NB4 (cell line): ENCODE measurements around the gene TOP3B.

ENCODE experiments used
- DNase-seq: peaks from one replicate; pipeline ENCODE4 v3.0.0; 2010; ENCODE audit warnings: low read depth
- H3K4me3 ChIP-seq: one replicate; pipeline ENCODE4 v1.5.1; 2011; ENCODE audit warnings: mild to moderate bottlenecking, low read depth, low read length, moderate library complexity
- MAX ChIP-seq: IDR thresholded peaks from 2 replicates; pipeline ENCODE4 v1.6.1; 2011; ENCODE audit warnings: low read depth, low read length
- MYC ChIP-seq: IDR thresholded peaks from 2 replicates; pipeline ENCODE4 v1.6.1; 2011; ENCODE audit warnings: low read depth, low read length
- POLR2A ChIP-seq: IDR thresholded peaks from 2 replicates; pipeline ENCODE4 v1.6.1; 2011; ENCODE audit warnings: mild to moderate bottlenecking; ENCODE audit not compliant: insufficient read length; ENCODE audit errors: extremely low read depth
- TF ChIP-seq, protein P1 (sequence below): IDR thresholded peaks from one replicate; pipeline ENCODE4 v1.5.1; 2012; ENCODE audit warnings: low read depth, low read length

The TOP3B gene

GRCh38 chr22:21980547-21980946, 2.0 kb downstream of the TOP3B start:
- TF ChIP-seq MYC (no peak), MAX (no peak), POLR2A (no peak)
- TF ChIP-seq, protein P1, sequence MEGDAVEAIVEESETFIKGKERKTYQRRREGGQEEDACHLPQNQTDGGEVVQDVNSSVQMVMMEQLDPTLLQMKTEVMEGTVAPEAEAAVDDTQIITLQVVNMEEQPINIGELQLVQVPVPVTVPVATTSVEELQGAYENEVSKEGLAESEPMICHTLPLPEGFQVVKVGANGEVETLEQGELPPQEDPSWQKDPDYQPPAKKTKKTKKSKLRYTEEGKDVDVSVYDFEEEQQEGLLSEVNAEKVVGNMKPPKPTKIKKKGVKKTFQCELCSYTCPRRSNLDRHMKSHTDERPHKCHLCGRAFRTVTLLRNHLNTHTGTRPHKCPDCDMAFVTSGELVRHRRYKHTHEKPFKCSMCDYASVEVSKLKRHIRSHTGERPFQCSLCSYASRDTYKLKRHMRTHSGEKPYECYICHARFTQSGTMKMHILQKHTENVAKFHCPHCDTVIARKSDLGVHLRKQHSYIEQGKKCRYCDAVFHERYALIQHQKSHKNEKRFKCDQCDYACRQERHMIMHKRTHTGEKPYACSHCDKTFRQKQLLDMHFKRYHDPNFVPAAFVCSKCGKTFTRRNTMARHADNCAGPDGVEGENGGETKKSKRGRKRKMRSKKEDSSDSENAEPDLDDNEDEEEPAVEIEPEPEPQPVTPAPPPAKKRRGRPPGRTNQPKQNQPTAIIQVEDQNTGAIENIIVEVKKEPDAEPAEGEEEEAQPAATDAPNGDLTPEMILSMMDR = no peak
- no peak for DNase-seq
- H3K4me3 ChIP-seq = no peak overlapping the region

DNA sequence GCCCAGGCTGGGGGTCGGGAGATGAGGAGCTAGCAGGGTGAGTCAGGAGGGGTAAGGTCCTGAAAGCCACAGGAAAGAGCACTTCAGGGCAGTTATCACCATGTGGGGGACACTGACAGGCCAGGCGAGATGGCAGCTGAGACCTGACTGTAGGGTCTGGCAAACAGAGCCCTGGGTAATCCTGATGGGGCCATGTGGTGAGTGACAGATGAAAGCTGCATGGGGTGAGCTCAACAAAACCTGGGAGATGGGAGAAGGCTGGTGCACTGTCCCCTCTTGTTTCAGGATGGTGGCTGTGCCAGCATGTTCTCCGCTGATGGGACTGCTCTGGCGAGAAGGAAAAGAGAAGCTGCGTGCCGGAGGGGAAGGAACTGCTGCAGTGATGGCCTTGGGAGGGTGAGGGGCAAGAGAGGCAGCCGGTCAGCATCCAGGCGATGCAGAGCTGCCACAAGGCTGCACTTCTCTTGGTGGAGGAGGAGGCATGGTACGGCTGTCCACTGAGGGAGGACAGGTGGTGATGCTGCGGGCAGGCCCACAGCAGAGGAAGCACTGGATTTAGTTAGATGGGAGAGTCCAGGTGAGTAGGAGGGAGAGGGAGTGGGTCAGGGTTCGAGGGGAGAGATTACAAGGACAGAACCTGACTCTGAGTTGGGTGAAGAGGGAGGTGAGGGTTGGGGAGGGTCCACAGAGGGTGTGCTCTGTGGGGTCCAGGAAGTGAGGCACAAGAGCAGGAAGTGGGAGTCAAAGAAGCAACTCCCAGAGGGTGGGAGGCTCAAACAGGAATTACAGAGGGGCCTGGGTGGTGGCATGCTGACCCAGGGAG, 3.8 kb downstream of the TOP3B start:
- no peak overlapping the region for H3K4me3 ChIP-seq
- no peak for DNase-seq
- TF ChIP-seq MAX = no peak
- TF ChIP-seq, protein P1 = no peak
- no peak for TF ChIP-seq POLR2A
- no peak for TF ChIP-seq MYC

DNA sequence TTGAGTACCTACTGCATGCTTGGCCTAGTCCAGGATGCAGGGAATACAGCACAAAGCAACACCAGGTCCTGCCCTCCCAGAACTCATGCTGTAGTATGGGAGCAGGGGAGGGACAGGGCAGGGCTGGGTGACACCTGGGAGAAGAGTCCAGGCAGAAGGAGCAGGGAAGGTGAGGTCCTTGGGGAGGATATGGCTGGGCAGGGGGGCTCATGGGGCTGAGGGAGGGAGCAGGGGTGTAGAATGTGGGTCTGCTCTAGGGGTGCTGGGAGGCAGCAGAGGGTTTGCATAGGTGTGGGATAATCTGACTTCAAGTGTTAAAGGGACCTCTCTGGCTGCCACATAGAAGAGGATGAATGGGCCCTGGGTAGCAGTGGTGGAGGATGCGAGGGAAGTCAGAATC, 4.8 kb downstream of the TOP3B start:
- H3K4me3 ChIP-seq = no peak overlapping the region
- DNase-seq = no peak
- TF ChIP-seq, protein P1 = no peak
- no peak for TF ChIP-seq POLR2A
- TF ChIP-seq MAX = no peak
- TF ChIP-seq MYC = no peak

DNA sequence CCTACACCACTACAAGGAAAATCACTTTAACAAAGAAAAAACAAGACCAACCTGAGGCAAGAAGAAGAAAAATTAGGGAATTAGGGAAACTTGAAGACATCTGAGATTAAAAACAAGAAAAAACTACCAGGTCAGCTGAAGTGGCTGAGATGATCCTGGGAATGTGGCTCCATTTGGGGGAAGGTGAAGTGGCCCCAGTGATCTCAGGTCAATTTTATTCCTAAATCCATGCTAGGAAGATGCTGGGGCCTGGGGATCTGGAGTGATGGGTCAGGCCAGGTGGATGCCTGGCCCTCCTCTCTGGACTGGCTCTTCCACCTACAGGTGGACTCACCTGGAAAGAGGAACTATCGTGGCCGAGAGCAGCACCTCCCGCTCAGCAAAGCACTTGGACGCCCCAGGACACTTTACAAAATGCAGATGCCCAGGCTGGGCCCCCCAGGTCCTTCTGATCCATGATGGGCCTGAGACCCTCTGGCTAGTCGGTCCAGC, 6.7 kb downstream of the TOP3B start:
- no peak for DNase-seq
- H3K4me3 ChIP-seq = no peak overlapping the region
- TF ChIP-seq POLR2A (no peak), MYC (no peak), MAX (no peak)
- TF ChIP-seq, protein P1 = no peak

- TF ChIP-seq, protein P1 = no peak
- no peak for TF ChIP-seq POLR2A
- TF ChIP-seq MAX = no peak
- no peak for TF ChIP-seq MYC
- no peak for DNase-seq
- no peak overlapping the region for H3K4me3 ChIP-seq
These were observed 7.3 kb downstream of the TOP3B start for GRCh38 chr22:21975273-21975672.
